Endodermal cell (in vitro differentiated cells): Measurements from ENCODE around the gene DDTL. TPM values are rescaled to one million over a fixed set of nuclear protein-coding genes. Genes with fewer than 3 reads are reported as not detected.
"Not testable (repeated sequence)": the region's sequence is repeated elsewhere in the genome, so short reads cannot be mapped to it uniquely, and the experiment has no call there.

ENCODE experiments used
- DNase-seq: peaks from one replicate; pipeline ENCODE4 v3.0.0-alpha.2; 2017
- H3K27ac ChIP-seq: 2 replicates; pipeline ENCODE4 v1.5.1; 2013; ENCODE audit warnings: mild to moderate bottlenecking, low read depth, low read length, moderate library complexity
- H3K27me3 ChIP-seq: 2 replicates; pipeline ENCODE4 v1.6.1; 2013; ENCODE audit warnings: mild to moderate bottlenecking, low read length, moderate library complexity; ENCODE audit not compliant: insufficient read depth, control insufficient read depth, poor library complexity, severe bottlenecking
- H3K36me3 ChIP-seq: 2 replicates; pipeline ENCODE4 v1.7.0; 2013; ENCODE audit warnings: mild to moderate bottlenecking, low read length, moderate library complexity; ENCODE audit not compliant: control insufficient read depth, insufficient read depth
- H3K4me1 ChIP-seq: one replicate; pipeline ENCODE4 v1.7.0; 2013; ENCODE audit warnings: low read length; ENCODE audit not compliant: control insufficient read depth, insufficient read depth
- H3K4me3 ChIP-seq: 2 replicates; pipeline ENCODE4 v1.5.1; 2013; ENCODE audit warnings: mild to moderate bottlenecking, low read length, moderate library complexity
- H3K9ac ChIP-seq: 2 replicates; pipeline ENCODE4 v1.6.1; 2013; ENCODE audit warnings: mild to moderate bottlenecking, low read length, moderate library complexity; ENCODE audit not compliant: poor library complexity, severe bottlenecking; ENCODE audit errors: extremely low read depth
- H3K9me3 ChIP-seq: 2 replicates; pipeline ENCODE4 v1.6.1; 2013; ENCODE audit warnings: mild to moderate bottlenecking, low read length, moderate library complexity; ENCODE audit not compliant: control insufficient read depth
- H3K27ac Mint-ChIP-seq: 2 replicates; pipeline ENCODE4 v1.8.0; 2020; ENCODE audit warnings: mixed read lengths
- H3K27me3 Mint-ChIP-seq: 2 replicates; pipeline ENCODE4 v1.8.0; 2021; ENCODE audit warnings: mild to moderate bottlenecking, mixed read lengths; ENCODE audit not compliant: insufficient read depth
- H3K36me3 Mint-ChIP-seq: 2 replicates; pipeline ENCODE4 v1.8.0; 2020; ENCODE audit warnings: low read depth, mixed read lengths
- H3K4me1 Mint-ChIP-seq: 2 replicates; pipeline ENCODE4 v1.8.0; 2020; ENCODE audit warnings: mixed read lengths
- H3K4me3 Mint-ChIP-seq: 2 replicates; pipeline ENCODE4 v1.8.0; 2020; ENCODE audit warnings: mild to moderate bottlenecking, moderate library complexity, mixed read lengths
- H3K9me3 Mint-ChIP-seq: 2 replicates; pipeline ENCODE4 v1.8.0; 2020; ENCODE audit warnings: mild to moderate bottlenecking, mixed read lengths
- CTCF ChIP-seq: fragments of 200-600 bp; sonication (generic); conservative IDR thresholded peaks from 2 replicates; pipeline ENCODE4 v1.5.0; 2021; ENCODE audit warnings: antibody characterized with exemption, mild to moderate bottlenecking
- WGBS, 2 experiments: methylation state at CpG; one replicate each; pipeline versions ENCODE4 v1.1.5 to v1.1.7; 2013; ENCODE audit warnings: missing lambda C conversion rate in 2 of 2, mixed read lengths in 1 of 2; ENCODE audit not compliant: insufficient coverage in 1 of 2, insufficient read length in 1 of 2; 5-methylcytosine and 5-hydroxymethylcytosine counted together
- total RNA-seq, 2 donors: library from RNA; stranded (reverse); fragmentation: NEBNext Ultra II Directional in 1 of 2; extraction: Animal tissue kit (Norgen Biotek cat#: 25700) in 1 of 2; gene quantifications; 2 replicates in 1 of 2; 3 replicates in 1 of 2; pipeline ENCODE4 v1.2.1, GENCODE V29; 2021

DDTL gene
- total RNA-seq, 2 donors from 2014 or later, result 1.2 TPM; not detected in 1

- Histone ChIP-seq H3K9me3 (no peaks in the 10 kb centered on the region), H3K27me3 (no peaks in the 10 kb centered on the region), H3K36me3 (no peaks in the 10 kb centered on the region), H3K27ac (no peak overlapping the region), H3K9ac (no peak overlapping the region), H3K4me1 (no peaks in the 10 kb centered on the region), H3K4me3 (no peak overlapping the region)
- no peaks in the 10 kb centered on the region for H3K36me3 Mint-ChIP-seq
- H3K27ac Mint-ChIP-seq, result no peak overlapping the region
- no peaks in the 10 kb centered on the region for H3K9me3 Mint-ChIP-seq
- TF ChIP-seq CTCF, result no peak
- no peak overlapping the region for H3K4me3 Mint-ChIP-seq
- H3K4me1 Mint-ChIP-seq, result no peaks in the 10 kb centered on the region
- 82 to 89% methylated on average over 3 of the region's 3 CpGs for WGBS, 2 experiments
- no peaks in the 10 kb centered on the region for H3K27me3 Mint-ChIP-seq
- DNase-seq, result no peak
Measured at GRCh38 chr22:23939017-23939357, 27.7 kb upstream of the DDTL start.

DNA sequence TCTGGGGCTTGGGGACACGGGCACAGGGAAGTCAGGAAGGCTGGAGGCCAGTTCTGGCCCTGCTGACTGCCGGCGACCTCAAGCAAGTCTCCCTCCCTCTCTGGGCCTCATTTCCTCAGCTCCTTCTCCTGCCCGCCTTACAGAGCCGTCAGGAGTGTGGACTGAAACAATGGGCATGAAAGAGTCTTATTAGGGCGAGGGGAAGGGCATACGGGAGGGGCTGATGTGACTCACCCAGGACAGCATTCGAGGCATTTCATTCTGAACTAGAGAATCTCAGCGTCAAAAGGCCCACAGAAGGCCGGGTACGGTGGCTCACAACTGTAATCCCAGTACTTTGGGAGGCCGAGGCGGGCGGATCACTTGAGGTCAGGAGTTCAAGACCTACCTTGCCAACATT lies 26.5 kb upstream of the DDTL start:
- H3K4me3 ChIP-seq, H3K4me1 Mint-ChIP-seq, H3K9me3 Mint-ChIP-seq, H3K27me3 Mint-ChIP-seq, H3K36me3 ChIP-seq, H3K27ac ChIP-seq, H3K9ac ChIP-seq, H3K4me1 ChIP-seq, H3K4me3 Mint-ChIP-seq, DNase-seq, H3K9me3 ChIP-seq, H3K27me3 ChIP-seq, H3K36me3 Mint-ChIP-seq, H3K27ac Mint-ChIP-seq: not testable (repeated sequence)
- no CpG with 5 or more reads among the region's 14 CpGs for WGBS, 2 experiments

GRCh38 chr22:23947391-23947790 lies 19.3 kb upstream of the DDTL start:
- not testable (repeated sequence) for H3K9me3 ChIP-seq, H3K36me3 Mint-ChIP-seq, H3K4me1 Mint-ChIP-seq, H3K9ac ChIP-seq, H3K4me3 ChIP-seq, H3K4me3 Mint-ChIP-seq, H3K9me3 Mint-ChIP-seq, H3K36me3 ChIP-seq, H3K27ac Mint-ChIP-seq, H3K27me3 Mint-ChIP-seq, H3K27me3 ChIP-seq, H3K27ac ChIP-seq, DNase-seq, H3K4me1 ChIP-seq
- 56 to 63% methylated on average over 1 of the region's 3 CpGs for WGBS, 2 experiments

- H3K4me3 ChIP-seq, H3K27me3 Mint-ChIP-seq, H3K4me1 ChIP-seq, H3K36me3 Mint-ChIP-seq, H3K9me3 Mint-ChIP-seq, H3K27me3 ChIP-seq, H3K9me3 ChIP-seq, H3K27ac ChIP-seq, H3K4me3 Mint-ChIP-seq, DNase-seq, H3K4me1 Mint-ChIP-seq, H3K9ac ChIP-seq, H3K27ac Mint-ChIP-seq, H3K36me3 ChIP-seq: not testable (repeated sequence)
- 89% methylated on average over 12 of the region's 18 CpGs; no CpG with 5 or more reads in 1 of the 2 experiments for WGBS, 2 experiments
Measured at GRCh38 chr22:23949764-23950163, 16.9 kb upstream of the DDTL start.

DNA sequence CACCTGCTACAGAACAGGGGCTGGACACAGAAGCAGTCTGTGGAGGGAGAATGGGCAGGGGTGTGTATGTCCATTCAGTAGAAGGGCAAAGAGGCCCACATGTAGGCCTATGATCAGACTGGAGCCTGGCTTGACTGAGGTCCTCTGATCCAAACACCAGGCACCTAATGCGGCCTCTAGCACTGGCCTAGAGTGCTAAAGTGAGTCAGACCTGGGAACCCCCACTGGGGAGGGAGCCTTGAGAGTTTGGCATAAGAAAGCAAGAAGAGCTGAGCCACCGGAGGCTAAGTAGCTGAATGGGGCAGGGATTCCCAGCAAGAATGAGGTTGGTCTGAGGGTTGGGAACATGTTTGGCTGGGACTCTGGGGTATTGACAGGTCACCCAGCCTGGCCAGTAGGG lies 15.3 kb upstream of the DDTL start:
- peak; percentile 82 for DNase-seq
- not testable (repeated sequence) for H3K9ac ChIP-seq, H3K9me3 Mint-ChIP-seq, H3K27ac Mint-ChIP-seq, H3K27me3 ChIP-seq, H3K9me3 ChIP-seq, H3K27ac ChIP-seq, H3K27me3 Mint-ChIP-seq, H3K4me3 Mint-ChIP-seq, H3K4me1 ChIP-seq, H3K4me1 Mint-ChIP-seq, H3K36me3 Mint-ChIP-seq, H3K4me3 ChIP-seq, H3K36me3 ChIP-seq
- WGBS, 2 experiments, result 92 to 100% methylated on average over 1 to 2 of the region's 2 CpGs

GRCh38 chr22:23952794-23953405 lies 13.8 kb upstream of the DDTL start:
- not testable (repeated sequence) for H3K27ac Mint-ChIP-seq, H3K4me3 Mint-ChIP-seq, H3K27ac ChIP-seq, H3K36me3 Mint-ChIP-seq, H3K4me3 ChIP-seq, H3K9ac ChIP-seq, H3K36me3 ChIP-seq, H3K27me3 Mint-ChIP-seq, H3K9me3 ChIP-seq, H3K9me3 Mint-ChIP-seq, H3K4me1 ChIP-seq, H3K4me1 Mint-ChIP-seq, H3K27me3 ChIP-seq
- WGBS, 2 experiments, result 66 to 76% methylated on average over 6 to 9 of the region's 11 CpGs
- peak; percentile 49 for DNase-seq
